ENCODE measurements around the gene EIF4E2.

GRCh38 chr2:232580648-232580981 is 30.1 kb downstream of the EIF4E2 start:
- TF ChIP-seq CTCF (IDR thresholded peaks at IDR 0.05) (no peak), POLR2A (IDR thresholded peaks at IDR 0.05) (no peak), POLR2AphosphoS5 (IDR thresholded peaks at IDR 0.05) (no peak)

Measured in breast epithelium (tissue), 3 donors.